GOT3 (cell line): Measurements from ENCODE around the gene MICAL3.

Experiments
- DNase-seq: peaks from one replicate; lab custom pipeline; 2025; ENCODE audit warnings: mixed read lengths; lab: John Stamatoyannopoulos, UW

The MICAL3 gene

GRCh38 chr22:17954860-17955587 is 69.3 kb downstream of the MICAL3 start:
- no peak for DNase-seq

- DNase-seq = no peak
Measured at GRCh38 chr22:17954200-17954859, 70.0 kb downstream of the MICAL3 start.

GRCh38 chr22:17953147-17953546 is 71.2 kb downstream of the MICAL3 start:
- no peak for DNase-seq

- DNase-seq = no peak
Measured at GRCh38 chr22:17952273-17952801, 72.0 kb downstream of the MICAL3 start.

GRCh38 chr22:17951315-17951714 is 73.0 kb downstream of the MICAL3 start:
- no peak for DNase-seq

GRCh38 chr22:17950651-17951214 is 73.6 kb downstream of the MICAL3 start:
- no peak for DNase-seq

GRCh38 chr22:17949642-17950473 is 74.5 kb downstream of the MICAL3 start:
- DNase-seq = no peak

- DNase-seq = no peak
Measured at GRCh38 chr22:17948101-17948500, 76.3 kb downstream of the MICAL3 start.

- no peak for DNase-seq
Measured at GRCh38 chr22:17946662-17947367, 77.5 kb downstream of the MICAL3 start.

- DNase-seq = no peak
Measured at GRCh38 chr22:17945888-17946648, 78.3 kb downstream of the MICAL3 start.

GRCh38 chr22:17945156-17945887 is 79.0 kb downstream of the MICAL3 start:
- no peak for DNase-seq

- DNase-seq = no peak
Measured at GRCh38 chr22:17944256-17944655, 80.1 kb downstream of the MICAL3 start.

GRCh38 chr22:17943533-17944249 is 80.7 kb downstream of the MICAL3 start:
- no peak for DNase-seq

- DNase-seq = no peak
Measured at GRCh38 chr22:17942721-17943120, 81.6 kb downstream of the MICAL3 start.

GRCh38 chr22:17941471-17942406 is 82.6 kb downstream of the MICAL3 start:
- DNase-seq = no peak

- no peak for DNase-seq
Measured at GRCh38 chr22:17939579-17939978, 84.8 kb downstream of the MICAL3 start.

GRCh38 chr22:17939011-17939410 is 85.3 kb downstream of the MICAL3 start:
- no peak for DNase-seq

- DNase-seq = no peak
Measured at GRCh38 chr22:17938484-17938924, 85.9 kb downstream of the MICAL3 start.
